Fibroblast of lung (primary cell): ENCODE data around the gene AK5. TPM values are rescaled to one million over a fixed set of nuclear protein-coding genes. Genes with fewer than 3 reads are reported as not detected.

ENCODE experiments used
- DNase-seq, 2 donors: peaks; one replicate each; pipeline versions ENCODE4 v3.0.0 to v3.0.0-alpha.2; 2010; ENCODE audit warnings: low read depth in 2 of 2
- H2AFZ ChIP-seq: 2 replicates; pipeline ENCODE4 v1.5.1; 2012; ENCODE audit warnings: low read length, control low read depth, inconsistent platforms
- H3K27ac ChIP-seq: 2 replicates; pipeline ENCODE4 v1.5.1; 2011; ENCODE audit warnings: low read length, control low read depth; ENCODE audit not compliant: insufficient read depth
- H3K27me3 ChIP-seq: 2 replicates; pipeline ENCODE4 v1.5.1; 2011; ENCODE audit warnings: mild to moderate bottlenecking, low read length; ENCODE audit not compliant: control insufficient read depth, insufficient read depth
- H3K36me3 ChIP-seq: 2 replicates; pipeline ENCODE4 v1.5.1; 2011; ENCODE audit warnings: low read length; ENCODE audit not compliant: control insufficient read depth, insufficient read depth
- H3K4me1 ChIP-seq: 2 replicates; pipeline ENCODE4 v1.5.1; 2011; ENCODE audit warnings: low read length; ENCODE audit not compliant: control insufficient read depth, insufficient read depth; ENCODE audit errors: extremely low read depth
- H3K4me2 ChIP-seq: 2 replicates; pipeline ENCODE4 v1.5.1; 2011; ENCODE audit warnings: low read length, control low read depth; ENCODE audit not compliant: insufficient read depth; ENCODE audit errors: extremely low read depth
- H3K4me3 ChIP-seq, 4 experiments: fragments of 200-600 bp in 1 of 4; sonication (generic) in 1 of 4; replicated peaks in 1 of 4; 2 replicates each; pipeline ENCODE4 v1.5.1; 2011 to 2016; ENCODE audit warnings: low read length in 4 of 4, low read depth in 3 of 4, mild to moderate bottlenecking in 3 of 4, control low read depth in 2 of 4, inconsistent platforms in 1 of 4, mixed read lengths in 1 of 4; ENCODE audit not compliant: insufficient read depth in 1 of 4; ENCODE audit errors: control extremely low read depth in 1 of 4
- H3K79me2 ChIP-seq: 2 replicates; pipeline ENCODE4 v1.5.1; 2012; ENCODE audit warnings: mild to moderate bottlenecking, low read length, inconsistent platforms; ENCODE audit not compliant: control insufficient read depth, insufficient read depth
- H3K9ac ChIP-seq: 2 replicates; pipeline ENCODE4 v1.5.1; 2011; ENCODE audit warnings: mild to moderate bottlenecking, low read length, control low read depth; ENCODE audit not compliant: insufficient read depth
- H3K9me3 ChIP-seq: 2 replicates; pipeline ENCODE4 v1.5.1; 2012; ENCODE audit warnings: low read depth, low read length; ENCODE audit not compliant: control insufficient read depth, insufficient read depth
- H4K20me1 ChIP-seq: 2 replicates; pipeline ENCODE4 v1.5.1; 2011; ENCODE audit warnings: low read length; ENCODE audit not compliant: control insufficient read depth, insufficient read depth; ENCODE audit errors: extremely low read depth
- EZH2 ChIP-seq: IDR thresholded peaks from 2 replicates; pipeline ENCODE4 v1.5.1; 2012; ENCODE audit warnings: low read length, control low read depth, mild to moderate bottlenecking; ENCODE audit errors: missing control alignments
- polyA plus RNA-seq, 2 donors: library from polyadenylated mRNA; depleted of rRNA in 1 of 2; stranded (reverse) in 1 of 2; unstranded in 1 of 2; fragments of >200 nt; gene quantifications; 2 replicates each; pipeline ENCODE4 v1.2.1, GENCODE V29; 2011 to 2012; ENCODE audit warnings: missing spikeins in 1 of 2
- total RNA-seq: library from RNA; depleted of rRNA; stranded (reverse); fragments of >200 nt; gene quantifications from 2 replicates; pipeline ENCODE4 v1.2.1, GENCODE V29; 2014
- TF ChIP-seq, protein P1 (sequence below), 2 donors: IDR thresholded peaks in 1 of 2; conservative IDR thresholded peaks in 1 of 2; 1 replicate in 1 of 2; 2 replicates in 1 of 2; pipeline ENCODE4 v1.5.1; 2011 to 2012; ENCODE audit warnings: low read length in 2 of 2, control low read depth in 1 of 2, inconsistent platforms in 1 of 2, low read depth in 1 of 2, mild to moderate bottlenecking in 1 of 2

The AK5 gene
- total and polyA plus RNA-seq, 2 donors (not counting 1 experiment from before 2014, with no cell fraction given): 37.9 to 87.7 TPM

DNA sequence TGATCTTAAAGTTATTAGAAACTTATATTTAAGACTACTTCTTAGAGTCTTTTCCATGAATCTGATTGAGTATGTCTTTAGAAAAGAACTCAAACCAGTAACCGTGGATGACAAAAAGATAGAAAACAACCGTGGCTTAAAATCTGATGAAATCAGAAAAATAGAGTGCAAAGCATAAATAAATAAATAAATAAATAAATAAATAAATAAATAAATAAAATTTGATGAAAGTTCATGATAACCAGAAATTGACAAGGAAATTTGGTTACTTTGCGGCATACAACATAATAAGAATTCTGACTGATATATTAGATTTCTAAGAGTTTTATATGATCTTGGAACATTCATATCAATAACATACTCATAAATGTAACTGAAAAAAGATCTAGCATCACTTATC lies 152.1 kb downstream of the AK5 start:
- Histone ChIP-seq H3K79me2 (no peaks in the 10 kb centered on the region), H2AFZ (no peak overlapping the region), H4K20me1 (no peaks in the 10 kb centered on the region), H3K27ac (no peak overlapping the region), H3K9me3 (no peaks in the 10 kb centered on the region), H3K27me3 (no peaks in the 10 kb centered on the region), H3K36me3 (no peaks in the 10 kb centered on the region), H3K4me3 (no peak overlapping the region), H3K9ac (no peak overlapping the region), H3K4me2 (no peak overlapping the region), H3K4me1 (no peaks in the 10 kb centered on the region)
- TF ChIP-seq EZH2: no peak
- TF ChIP-seq, protein P1, sequence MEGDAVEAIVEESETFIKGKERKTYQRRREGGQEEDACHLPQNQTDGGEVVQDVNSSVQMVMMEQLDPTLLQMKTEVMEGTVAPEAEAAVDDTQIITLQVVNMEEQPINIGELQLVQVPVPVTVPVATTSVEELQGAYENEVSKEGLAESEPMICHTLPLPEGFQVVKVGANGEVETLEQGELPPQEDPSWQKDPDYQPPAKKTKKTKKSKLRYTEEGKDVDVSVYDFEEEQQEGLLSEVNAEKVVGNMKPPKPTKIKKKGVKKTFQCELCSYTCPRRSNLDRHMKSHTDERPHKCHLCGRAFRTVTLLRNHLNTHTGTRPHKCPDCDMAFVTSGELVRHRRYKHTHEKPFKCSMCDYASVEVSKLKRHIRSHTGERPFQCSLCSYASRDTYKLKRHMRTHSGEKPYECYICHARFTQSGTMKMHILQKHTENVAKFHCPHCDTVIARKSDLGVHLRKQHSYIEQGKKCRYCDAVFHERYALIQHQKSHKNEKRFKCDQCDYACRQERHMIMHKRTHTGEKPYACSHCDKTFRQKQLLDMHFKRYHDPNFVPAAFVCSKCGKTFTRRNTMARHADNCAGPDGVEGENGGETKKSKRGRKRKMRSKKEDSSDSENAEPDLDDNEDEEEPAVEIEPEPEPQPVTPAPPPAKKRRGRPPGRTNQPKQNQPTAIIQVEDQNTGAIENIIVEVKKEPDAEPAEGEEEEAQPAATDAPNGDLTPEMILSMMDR (conservative IDR thresholded peaks at IDR 0.05 in 1 of 2, IDR thresholded peaks at IDR 0.05 in 1 of 2; ENCODE audit: low read depth in 1 of 2, low read length in 2 of 2): no peak
- DNase-seq: no peak

- H3K4me2 ChIP-seq: no peak overlapping the region
- H3K36me3 ChIP-seq: no peaks in the 10 kb centered on the region
- no peaks in the 10 kb centered on the region for H3K9me3 ChIP-seq
- H3K9ac ChIP-seq: no peak overlapping the region
- no peaks in the 10 kb centered on the region for H4K20me1 ChIP-seq
- H3K27me3 ChIP-seq: no peaks in the 10 kb centered on the region
- TF ChIP-seq, protein P1 (conservative IDR thresholded peaks at IDR 0.05 in 1 of 2, IDR thresholded peaks at IDR 0.05 in 1 of 2; ENCODE audit: low read depth in 1 of 2, low read length in 2 of 2): no peak
- no peak for TF ChIP-seq EZH2
- H2AFZ ChIP-seq: no peak overlapping the region
- DNase-seq: no peak
- no peak overlapping the region for H3K27ac ChIP-seq
- no peak overlapping the region for H3K4me3 ChIP-seq
- H3K79me2 ChIP-seq: no peaks in the 10 kb centered on the region
- H3K4me1 ChIP-seq: no peaks in the 10 kb centered on the region
Observed at GRCh38 chr1:77434967-77435366, 153.1 kb downstream of the AK5 start.

GRCh38 chr1:77438236-77438913 lies 156.6 kb downstream of the AK5 start:
- Histone ChIP-seq H3K4me1 (no peaks in the 10 kb centered on the region), H3K4me3 (peak overlapping the region in 3 of 4 experiments; percentile 20 to 47 (median 42)), H2AFZ (no peak overlapping the region), H3K4me2 (peak overlapping the region; percentile 75), H3K27me3 (no peaks in the 10 kb centered on the region), H3K27ac (peak overlapping the region; percentile 65), H3K79me2 (no peaks in the 10 kb centered on the region), H3K36me3 (no peaks in the 10 kb centered on the region), H3K9ac (no peak overlapping the region), H3K9me3 (no peaks in the 10 kb centered on the region), H4K20me1 (no peaks in the 10 kb centered on the region)
- TF ChIP-seq, protein P1 (conservative IDR thresholded peaks at IDR 0.05 in 1 of 2, IDR thresholded peaks at IDR 0.05 in 1 of 2; ENCODE audit: low read depth in 1 of 2, low read length in 2 of 2): no peak
- TF ChIP-seq EZH2: no peak
- peak; percentile 79 to 86 for DNase-seq
